HepG2 (cell line): ENCODE data around the gene SLC25A15. TPM values are rescaled to one million over a fixed set of nuclear protein-coding genes. Genes with fewer than 3 reads are reported as not detected.

Source experiments
- ATAC-seq: fragments of 200-7000 bp; cut with Tn5 transposase; 3 replicates; pipeline ENCODE4 v1.9.1; 2020; ENCODE audit warnings: mild to moderate bottlenecking, moderate library complexity
- BruUV-seq: library from RNA; stranded (reverse); fragments of 400-500 nt; replicated peaks from 2 replicates; lab custom pipeline; 2021; lab: Mats Ljungman, UMichigan
- CTCF ChIA-PET: fragments of 300-600 bp; formaldehyde crosslinking; extraction: SDS; loops from one replicate; lab custom pipeline; 2021; ENCODE audit warnings: low total read pairs, inconsistent platforms, low intra/inter-chr PET ratio; lab: Yijun Ruan, JAX
- POLR2A ChIA-PET: fragments of 350-600 bp; sonication (Branson Sonifier 250); formaldehyde crosslinking; loops from one replicate; lab custom pipeline; 2020; ENCODE audit warnings: antibody characterized with exemption, inconsistent platforms; lab: Yijun Ruan, JAX
- DNase-seq: peaks from one replicate; pipeline ENCODE4 v3.0.0-alpha.2; 2015; ENCODE audit warnings: low spot score
- FAIRE-seq: peaks from 3 replicates; lab custom pipeline; 2011; peaks lifted over from hg19 to GRCh38; lab: Jason Lieb, UNC
- H2AFZ ChIP-seq: one replicate; pipeline ENCODE4 v1.6.1; 2011; ENCODE audit warnings: low read length, inconsistent platforms
- H3K27ac ChIP-seq: fragments of 300-600 bp; 3 replicates; pipeline ENCODE4 v1.8.0; 2011; ENCODE audit warnings: mixed run types, mild to moderate bottlenecking, mixed read lengths, low read length, inconsistent platforms; ENCODE audit not compliant: insufficient read depth; ENCODE audit errors: extremely low read length
- H3K27me3 ChIP-seq, 2 experiments: fragments of 200-600 bp in 1 of 2; 2 replicates in 1 of 2; 3 replicates in 1 of 2; pipeline versions ENCODE4 v1.6.0 to v1.8.0; 2011; ENCODE audit warnings: low read length in 2 of 2, mild to moderate bottlenecking in 2 of 2, moderate library complexity in 2 of 2, inconsistent platforms in 1 of 2; ENCODE audit not compliant: insufficient read depth in 2 of 2, control insufficient read depth in 1 of 2
- H3K36me3 ChIP-seq, 2 experiments: fragments of 200-600 bp in 1 of 2; replicated peaks in 1 of 2; 2 replicates in 1 of 2; 3 replicates in 1 of 2; pipeline versions ENCODE4 v1.5.1 to v1.8.0; 2011; ENCODE audit warnings: low read length in 2 of 2, inconsistent platforms in 1 of 2; ENCODE audit not compliant: insufficient read depth in 2 of 2, control insufficient read depth in 1 of 2
- H3K4me1 ChIP-seq: 2 replicates; pipeline ENCODE4 v1.5.1; 2012; ENCODE audit warnings: low read length, inconsistent platforms; ENCODE audit not compliant: insufficient read depth
- H3K4me2 ChIP-seq: 2 replicates; pipeline ENCODE4 v1.6.0; 2011; ENCODE audit warnings: low read depth, low read length, inconsistent platforms
- H3K4me3 ChIP-seq, 3 experiments: fragments of 200-600 bp in 1 of 3; sonication (generic), shearing (Covaris generic) in 1 of 3; replicated peaks in 1 of 3; 2 replicates each; pipeline ENCODE4 v1.5.1; 2011 to 2016; ENCODE audit warnings: low read length in 3 of 3, inconsistent platforms in 2 of 3, low read depth in 2 of 3, mild to moderate bottlenecking in 2 of 3, control low read depth in 1 of 3, mixed read lengths in 1 of 3; ENCODE audit not compliant: insufficient read depth in 1 of 3
- H3K79me2 ChIP-seq: one replicate; pipeline ENCODE4 v1.6.1; 2011; ENCODE audit warnings: low read length, inconsistent platforms; ENCODE audit not compliant: insufficient read depth
- H3K9ac ChIP-seq: 2 replicates; pipeline ENCODE4 v1.6.0; 2011; ENCODE audit warnings: mild to moderate bottlenecking, low read depth, low read length, inconsistent platforms; ENCODE audit not compliant: insufficient read depth
- H3K9me3 ChIP-seq: 2 replicates; pipeline ENCODE4 v1.5.1; 2012; ENCODE audit warnings: mild to moderate bottlenecking, low read length
- H4K20me1 ChIP-seq: 2 replicates; pipeline ENCODE4 v1.6.0; 2011; ENCODE audit warnings: inconsistent platforms, mild to moderate bottlenecking, low read length, moderate library complexity; ENCODE audit not compliant: insufficient read depth
- ELF1 ChIP-seq: sonication (generic); formaldehyde crosslinking; IDR thresholded peaks from 2 replicates; pipeline ENCODE4 v1.4.0; 2020; ENCODE audit warnings: missing genetic modification reagents
- FOXM1 ChIP-seq: sonication (generic); formaldehyde crosslinking; IDR thresholded peaks from 2 replicates; pipeline ENCODE4 v1.5.0; 2020; ENCODE audit warnings: missing genetic modification reagents
- FOXP1 ChIP-seq, 2 experiments: fragments of 450-650 bp in 1 of 2; IDR thresholded peaks; 2 replicates each; pipeline ENCODE4 v1.6.1; 2017 to 2018; ENCODE audit warnings: antibody characterized with exemption in 1 of 2
- GTF3A ChIP-seq: sonication (generic); formaldehyde crosslinking; conservative IDR thresholded peaks from 2 replicates; pipeline ENCODE4 v1.4.0; 2020; ENCODE audit warnings: mild to moderate bottlenecking, missing genetic modification reagents
- KDM2A ChIP-seq: sonication (generic); formaldehyde crosslinking; IDR thresholded peaks from 2 replicates; pipeline ENCODE4 v1.4.0; 2020; ENCODE audit warnings: low read depth, missing genetic modification reagents, borderline replicate concordance
- MLLT10 ChIP-seq: sonication (generic); formaldehyde crosslinking; IDR thresholded peaks from 2 replicates; pipeline ENCODE4 v1.4.0; 2020; ENCODE audit warnings: missing genetic modification reagents
- PCBP2 ChIP-seq: fragments of 200-400 bp; formaldehyde crosslinking; optimal IDR thresholded peaks from 2 replicates; pipeline ENCODE3; 2018; ENCODE audit warnings: low read length, low read depth; ENCODE audit not compliant: poor library complexity, severe bottlenecking
- PLSCR1 ChIP-seq: sonication (generic); formaldehyde crosslinking; IDR thresholded peaks from 2 replicates; pipeline ENCODE4 v1.5.0; 2020; ENCODE audit warnings: missing genetic modification reagents, mild to moderate bottlenecking, borderline replicate concordance
- PRDM10 ChIP-seq: sonication (generic); formaldehyde crosslinking; IDR thresholded peaks from 2 replicates; pipeline ENCODE4 v1.4.0; 2020; ENCODE audit warnings: low read depth, missing genetic modification reagents
- THAP9 ChIP-seq: sonication (generic); formaldehyde crosslinking; IDR thresholded peaks from 2 replicates; pipeline ENCODE4; 2020; ENCODE audit warnings: missing genetic modification reagents, mild to moderate bottlenecking, borderline replicate concordance
- ZNF431 ChIP-seq: sonication (generic); formaldehyde crosslinking; IDR thresholded peaks from 2 replicates; pipeline ENCODE4 v1.9.0; 2022; ENCODE audit warnings: missing genetic modification reagents, low read depth, mild to moderate bottlenecking, borderline replicate concordance
- ZSCAN31 ChIP-seq: sonication (generic); formaldehyde crosslinking; IDR thresholded peaks from 2 replicates; pipeline ENCODE4 v1.5.0; 2020; ENCODE audit warnings: low read depth, mild to moderate bottlenecking, missing genetic modification reagents
- WGBS: methylation state at CpG from one replicate; pipeline ENCODE4 v1.1.6; 2017; ENCODE audit warnings: low lambda C conversion rate; 5-methylcytosine and 5-hydroxymethylcytosine counted together
- in situ Hi-C: cut with HindIII; loops from 2 replicates; pipeline ENCODE4 v1.10.0; 2017; ENCODE audit warnings: low pct_unique_long_range_greater_than_20kb; ENCODE audit not compliant: extremely low pct_ligation_motif_present
- intact Hi-C: fragments of 100-400 bp; cut with micrococcal nuclease; formaldehyde crosslinking; loops from one replicate; pipeline ENCODE4 v1.10.0; 2022; ENCODE audit not compliant: unreplicated experiment
- polyA plus RNA-seq, 8 experiments: library from polyadenylated mRNA; depleted of rRNA in 3 of 8; stranded (reverse) in 7 of 8; unstranded in 1 of 8; fragments of >200 nt; fragmentation: Illumina TruSeq in 4 of 8; extraction: Trizol in 4 of 8; gene quantifications; 2 replicates each; pipeline versions ENCODE4 v1.2.1 to v1.2.3, GENCODE V29; 2011 to 2016; ENCODE audit warnings: low read depth in 4 of 8, missing spikeins in 1 of 8, mixed read lengths in 1 of 8; ENCODE audit not compliant: insufficient read depth in 1 of 8
- total RNA-seq, 5 experiments: library from RNA; depleted of rRNA; stranded (reverse); fragments of >200 nt; fragmentation: Illumina TruSeq; extraction: Trizol; gene quantifications; 2 replicates each; pipeline ENCODE4 v1.2.3, GENCODE V29; 2016; ENCODE audit warnings: low read depth in 1 of 5

SLC25A15 gene
- total and polyA plus RNA-seq, 2 of the 13 experiments (the other 11 are each of a cell fraction or from before 2014, with no cell fraction given): 17.3 to 39.1 TPM

- Histone ChIP-seq H3K36me3 (peaks cover 29 to 61% of the 10 kb centered on the region in 2 experiments), H3K4me1 (peaks cover 50% of the 10 kb centered on the region), H3K4me2 (no peak overlapping the region), H3K79me2 (peaks cover 17% of the 10 kb centered on the region), H3K27ac (no peak overlapping the region), H3K9ac (no peak overlapping the region), H3K27me3 (no peaks in the 10 kb centered on the region), H2AFZ (no peak overlapping the region), H4K20me1 (no peaks in the 10 kb centered on the region), H3K9me3 (no peaks in the 10 kb centered on the region), H3K4me3 (no peak overlapping the region)
- no TSS peak for BruUV-seq
- WGBS: 95% methylated on average over 4 of the region's 4 CpGs
- intact Hi-C loops (no loop called here), in situ Hi-C loops (no loop called here)
- TF ChIP-seq THAP9 (CRISPR knock-in tag) (no peak), ZNF431 (CRISPR knock-in tag) (no peak), PCBP2 (no peak), ZSCAN31 (CRISPR knock-in tag) (no peak), MLLT10 (CRISPR knock-in tag) (no peak), FOXP1 (IDR thresholded peaks at IDR 0.05) (no peak), FOXP1 (CRISPR knock-in tag; IDR thresholded peaks at IDR 0.05) (no peak), ELF1 (CRISPR knock-in tag) (no peak), GTF3A (CRISPR knock-in tag) (no peak), PLSCR1 (CRISPR knock-in tag) (no peak), FOXM1 (no peak), KDM2A (CRISPR knock-in tag) (no peak), PRDM10 (CRISPR knock-in tag) (no peak)
- DNase-seq: no peak
- POLR2A ChIA-PET: interaction anchor here (6.4 kb wide), 1 partner anchor 12 kb away, joined by 65 read pairs; the partner anchor contains the start of gene SLC25A15
- no peak for ATAC-seq
- CTCF ChIA-PET: no interaction called here
- no peak for FAIRE-seq
These were observed 10.1 kb downstream of the SLC25A15 start for GRCh38 chr13:40799508-40799907.
